ENCODE results near the gene TACR2. TPM values are rescaled to one million over a fixed set of nuclear protein-coding genes. Genes with fewer than 3 reads are reported as not detected.

The TACR2 gene
- total RNA-seq, 2 experiments from 2014 or later, result not detected

- CTCF ChIA-PET, result interaction anchor here (1.0 to 2.6 kb wide), 15 partner anchors 10 to 179 kb away, joined by 3 to 16 read pairs (median 5); no protein-coding TSS in a partner anchor
- POLR2A ChIA-PET, result interaction anchor here (0.9 to 1.3 kb wide), 3 partner anchors 16 to 97 kb away, joined by 3 to 5 read pairs (median 4); no protein-coding TSS in a partner anchor
Measured at GRCh38 chr10:69408318-69409175, 8.2 kb downstream of the TACR2 start.

- POLR2A ChIA-PET, result interaction anchor here (0.5 to 1.3 kb wide), 4 partner anchors 12 to 98 kb away, joined by 3 to 5 read pairs (median 4); no protein-coding TSS in a partner anchor
- CTCF ChIA-PET, result interaction anchor here (0.6 to 2.6 kb wide), 18 partner anchors 10 to 372 kb away, joined by 3 to 16 read pairs (median 5); no protein-coding TSS in a partner anchor
Measured at GRCh38 chr10:69407621-69408301, 9.0 kb downstream of the TACR2 start.

- POLR2A ChIA-PET, result interaction anchor here (1.1 kb wide), 1 partner anchor 99 kb away, joined by 3 read pairs; no protein-coding TSS in a partner anchor
- CTCF ChIA-PET, result interaction anchor here (0.6 to 2.6 kb wide), 10 partner anchors 9 to 371 kb away, joined by 3 to 16 read pairs (median 6); no protein-coding TSS in a partner anchor
Measured at GRCh38 chr10:69406816-69407580, 9.7 kb downstream of the TACR2 start.

- CTCF ChIA-PET, result interaction anchor here (1.4 to 2.6 kb wide), 3 partner anchors 8 to 14 kb away, joined by 6 to 13 read pairs (median 8); no protein-coding TSS in a partner anchor
- POLR2A ChIA-PET, result no interaction called here
Measured at GRCh38 chr10:69406302-69406811, 10.4 kb downstream of the TACR2 start.

- CTCF ChIA-PET, result interaction anchor here (1.5 to 1.6 kb wide), 2 partner anchors 12 to 176 kb away, joined by 3 to 6 read pairs; no protein-coding TSS in a partner anchor
- POLR2A ChIA-PET, result no interaction called here
Measured at GRCh38 chr10:69405221-69405620, 11.5 kb downstream of the TACR2 start.

GRCh38 chr10:69404786-69405185, 11.9 kb downstream of the TACR2 start:
- ChIA-PET POLR2A (no interaction called here), CTCF (interaction anchor here (1.5 to 1.6 kb wide), 2 partner anchors 12 to 176 kb away, joined by 3 to 6 read pairs; no protein-coding TSS in a partner anchor)

GRCh38 chr10:69403519-69403918, 13.2 kb downstream of the TACR2 start:
- ChIA-PET POLR2A (no interaction called here), CTCF (interaction anchor here (1.1 to 1.4 kb wide), 2 partner anchors 11 to 164 kb away, joined by 4 to 6 read pairs; no protein-coding TSS in a partner anchor)

GRCh38 chr10:69403066-69403465, 13.7 kb downstream of the TACR2 start:
- POLR2A ChIA-PET, result no interaction called here
- CTCF ChIA-PET, result interaction anchor here (1.1 to 1.4 kb wide), 2 partner anchors 10 to 164 kb away, joined by 4 to 6 read pairs; no protein-coding TSS in a partner anchor

- ChIA-PET POLR2A (no interaction called here), CTCF (no interaction called here)
Measured at GRCh38 chr10:69402386-69402785, 14.3 kb downstream of the TACR2 start.

- ChIA-PET POLR2A (no interaction called here), CTCF (no interaction called here)
Measured at GRCh38 chr10:69401416-69401815, 15.3 kb downstream of the TACR2 start.

GRCh38 chr10:69400936-69401335, 15.8 kb downstream of the TACR2 start:
- POLR2A ChIA-PET, result no interaction called here
- CTCF ChIA-PET, result no interaction called here

- CTCF ChIA-PET, result interaction anchor here (2.4 kb wide), 1 partner anchor 9 kb away, joined by 8 read pairs; no protein-coding TSS in a partner anchor
- POLR2A ChIA-PET, result no interaction called here
Measured at GRCh38 chr10:69398466-69398865, 18.3 kb downstream of the TACR2 start.

GRCh38 chr10:69397972-69398371, 18.7 kb downstream of the TACR2 start:
- POLR2A ChIA-PET, result no interaction called here
- CTCF ChIA-PET, result interaction anchor here (2.4 kb wide), 1 partner anchor 9 kb away, joined by 8 read pairs; no protein-coding TSS in a partner anchor

GRCh38 chr10:69394020-69394419, 22.7 kb downstream of the TACR2 start:
- CTCF ChIA-PET, result interaction anchor here (1.3 to 2.8 kb wide), 4 partner anchors 14 to 189 kb away, joined by 3 to 33 read pairs (median 9); no protein-coding TSS in a partner anchor
- POLR2A ChIA-PET, result no interaction called here

- ChIA-PET CTCF (interaction anchor here (0.9 to 2.8 kb wide), 12 partner anchors 11 to 422 kb away, joined by 3 to 33 read pairs (median 4); no protein-coding TSS in a partner anchor), POLR2A (interaction anchor here (1.2 kb wide), 1 partner anchor 16 kb away, joined by 5 read pairs; no protein-coding TSS in a partner anchor)
Measured at GRCh38 chr10:69392481-69393000, 24.2 kb downstream of the TACR2 start.

- CTCF ChIA-PET, result interaction anchor here (0.9 to 2.0 kb wide), 6 partner anchors 8 to 152 kb away, joined by 3 to 11 read pairs (median 3); no protein-coding TSS in a partner anchor
- POLR2A ChIA-PET, result interaction anchor here (0.5 kb wide), 1 partner anchor 13 kb away, joined by 4 read pairs; no protein-coding TSS in a partner anchor
Measured at GRCh38 chr10:69391158-69391557, 25.6 kb downstream of the TACR2 start.

- ChIA-PET POLR2A (no interaction called here), CTCF (interaction anchor here (1.1 to 2.0 kb wide), 6 partner anchors 9 to 154 kb away, joined by 3 to 11 read pairs (median 3); no protein-coding TSS in a partner anchor)
Measured at GRCh38 chr10:69389827-69390490, 26.8 kb downstream of the TACR2 start.

- ChIA-PET CTCF (no interaction called here), POLR2A (no interaction called here)
Measured at GRCh38 chr10:69388488-69388887, 28.2 kb downstream of the TACR2 start.
